Measurements from ENCODE around the gene PKIG. TPM values are rescaled to one million over a fixed set of nuclear protein-coding genes. Genes with fewer than 3 reads are reported as not detected.

Gene PKIG
- total RNA-seq, 1 experiment from 2014 or later, result 19.2 TPM

DNA sequence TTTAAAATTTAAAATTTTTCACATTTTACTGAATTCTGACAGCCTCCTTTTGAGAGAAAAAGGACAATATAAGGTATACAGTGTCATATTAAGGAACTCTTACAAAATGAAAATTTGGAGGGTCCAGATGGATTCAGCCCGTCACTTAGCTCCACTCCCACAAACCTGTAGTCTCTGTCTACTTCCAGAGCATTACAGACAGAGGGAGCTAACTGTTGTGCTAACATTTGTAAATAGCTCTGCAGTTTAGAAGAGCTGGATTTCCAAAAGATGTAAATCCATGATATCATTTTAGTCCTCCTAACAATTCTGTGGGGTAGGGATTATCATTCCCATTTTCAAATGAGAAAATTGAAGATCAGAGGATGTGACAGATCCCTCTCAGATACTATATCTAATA lies 44.4 kb upstream of the PKIG start:
- peaks cover 5% of the 10 kb centered on the region for H3K4me1 Mint-ChIP-seq (ENCODE audit: insufficient read depth, unreplicated experiment)
- TF ChIP-seq, protein P1, sequence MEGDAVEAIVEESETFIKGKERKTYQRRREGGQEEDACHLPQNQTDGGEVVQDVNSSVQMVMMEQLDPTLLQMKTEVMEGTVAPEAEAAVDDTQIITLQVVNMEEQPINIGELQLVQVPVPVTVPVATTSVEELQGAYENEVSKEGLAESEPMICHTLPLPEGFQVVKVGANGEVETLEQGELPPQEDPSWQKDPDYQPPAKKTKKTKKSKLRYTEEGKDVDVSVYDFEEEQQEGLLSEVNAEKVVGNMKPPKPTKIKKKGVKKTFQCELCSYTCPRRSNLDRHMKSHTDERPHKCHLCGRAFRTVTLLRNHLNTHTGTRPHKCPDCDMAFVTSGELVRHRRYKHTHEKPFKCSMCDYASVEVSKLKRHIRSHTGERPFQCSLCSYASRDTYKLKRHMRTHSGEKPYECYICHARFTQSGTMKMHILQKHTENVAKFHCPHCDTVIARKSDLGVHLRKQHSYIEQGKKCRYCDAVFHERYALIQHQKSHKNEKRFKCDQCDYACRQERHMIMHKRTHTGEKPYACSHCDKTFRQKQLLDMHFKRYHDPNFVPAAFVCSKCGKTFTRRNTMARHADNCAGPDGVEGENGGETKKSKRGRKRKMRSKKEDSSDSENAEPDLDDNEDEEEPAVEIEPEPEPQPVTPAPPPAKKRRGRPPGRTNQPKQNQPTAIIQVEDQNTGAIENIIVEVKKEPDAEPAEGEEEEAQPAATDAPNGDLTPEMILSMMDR (IDR thresholded peaks at IDR 0.05; ENCODE audit: unreplicated experiment), result no peak
- ChIA-PET POLR2A (interaction anchor here (0.8 to 1.1 kb wide), 6 partner anchors 10 to 42 kb away, joined by 3 to 6 read pairs (median 3); no protein-coding TSS in a partner anchor), CTCF (interaction anchor here (0.6 to 1.8 kb wide), 6 partner anchors 11 to 763 kb away, joined by 3 to 8 read pairs (median 4); no protein-coding TSS in a partner anchor)
- intact Hi-C loops (cut with micrococcal nuclease), result no loop called here
- no peak overlapping the region for H3K27ac Mint-ChIP-seq (ENCODE audit: low read depth, unreplicated experiment)
- no peak for DNase-seq (ENCODE audit: unreplicated experiment)
- no peaks in the 10 kb centered on the region for H3K9me3 Mint-ChIP-seq (ENCODE audit: unreplicated experiment)
- no TSS peak for BruUV-seq (replicated peaks)
- H3K36me3 Mint-ChIP-seq (ENCODE audit: insufficient read depth, unreplicated experiment), result no peaks in the 10 kb centered on the region
- no peaks in the 10 kb centered on the region for H3K27me3 Mint-ChIP-seq (ENCODE audit: insufficient read depth, unreplicated experiment)
- no peak overlapping the region for H3K4me3 Mint-ChIP-seq (ENCODE audit: unreplicated experiment)

- H3K4me1 Mint-ChIP-seq (ENCODE audit: insufficient read depth, unreplicated experiment), result peaks cover 5% of the 10 kb centered on the region
- TF ChIP-seq, protein P1 (IDR thresholded peaks at IDR 0.05; ENCODE audit: unreplicated experiment), result no peak
- ChIA-PET CTCF (interaction anchor here (0.6 to 2.2 kb wide), 3 partner anchors 10 to 1607 kb away, joined by 3 to 6 read pairs (median 6); no protein-coding TSS in a partner anchor), POLR2A (interaction anchor here (1.1 to 2.8 kb wide), 3 partner anchors 8 to 68 kb away, joined by 3 to 7 read pairs (median 4); no protein-coding TSS in a partner anchor)
- BruUV-seq (replicated peaks), result no TSS peak
- no peaks in the 10 kb centered on the region for H3K36me3 Mint-ChIP-seq (ENCODE audit: insufficient read depth, unreplicated experiment)
- no peak overlapping the region for H3K4me3 Mint-ChIP-seq (ENCODE audit: unreplicated experiment)
- no peak overlapping the region for H3K27ac Mint-ChIP-seq (ENCODE audit: low read depth, unreplicated experiment)
- peak; percentile 48 for DNase-seq (ENCODE audit: unreplicated experiment)
- H3K9me3 Mint-ChIP-seq (ENCODE audit: unreplicated experiment), result no peaks in the 10 kb centered on the region
- intact Hi-C loops (cut with micrococcal nuclease), result no loop called here
- H3K27me3 Mint-ChIP-seq (ENCODE audit: insufficient read depth, unreplicated experiment), result no peaks in the 10 kb centered on the region
These were observed 41.5 kb upstream of the PKIG start for GRCh38 chr20:44540834-44541233.

GRCh38 chr20:44541992-44542391 lies 40.4 kb upstream of the PKIG start:
- BruUV-seq (replicated peaks), result no TSS peak
- DNase-seq (ENCODE audit: unreplicated experiment), result no peak
- CTCF ChIA-PET, result interaction anchor here (0.6 to 2.2 kb wide), 7 partner anchors 9 to 660 kb away, joined by 3 to 6 read pairs (median 3); no protein-coding TSS in a partner anchor
- POLR2A ChIA-PET, result interaction anchor here (0.7 to 2.8 kb wide), 7 partner anchors 9 to 460 kb away, joined by 3 to 9 read pairs (median 6); partner anchors contain the start of genes PKIG and SERINC3
- H3K27me3 Mint-ChIP-seq (ENCODE audit: insufficient read depth, unreplicated experiment), result no peaks in the 10 kb centered on the region
- no peak overlapping the region for H3K4me3 Mint-ChIP-seq (ENCODE audit: unreplicated experiment)
- no peaks in the 10 kb centered on the region for H3K4me1 Mint-ChIP-seq (ENCODE audit: insufficient read depth, unreplicated experiment)
- intact Hi-C loops (cut with micrococcal nuclease), result no loop called here
- H3K9me3 Mint-ChIP-seq (ENCODE audit: unreplicated experiment), result no peaks in the 10 kb centered on the region
- no peaks in the 10 kb centered on the region for H3K36me3 Mint-ChIP-seq (ENCODE audit: insufficient read depth, unreplicated experiment)
- TF ChIP-seq, protein P1 (IDR thresholded peaks at IDR 0.05; ENCODE audit: unreplicated experiment), result no peak
- no peak overlapping the region for H3K27ac Mint-ChIP-seq (ENCODE audit: low read depth, unreplicated experiment)

DNA sequence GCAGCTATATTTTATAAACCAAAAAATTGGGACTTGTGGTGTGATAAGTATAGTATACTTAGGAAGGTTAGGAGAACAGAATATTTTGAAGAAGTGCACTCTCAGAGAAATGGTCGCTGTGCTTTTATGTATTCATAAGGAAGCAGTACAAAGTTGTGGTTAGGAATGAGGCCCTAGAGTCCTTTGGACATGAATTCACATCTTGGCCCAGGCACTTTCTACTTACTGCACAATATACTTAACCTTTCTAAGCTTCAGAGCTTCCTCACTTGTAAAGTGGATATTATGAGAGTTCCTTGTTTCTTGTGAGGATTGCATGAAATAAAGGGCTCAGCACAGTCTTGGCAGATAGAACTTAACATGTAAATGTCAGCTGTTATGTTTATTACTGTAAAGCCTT lies 39.5 kb upstream of the PKIG start:
- no TSS peak for BruUV-seq (replicated peaks)
- Mint-ChIP-seq H3K27ac (ENCODE audit: low read depth, unreplicated experiment) (no peak overlapping the region), H3K9me3 (ENCODE audit: unreplicated experiment) (no peaks in the 10 kb centered on the region), H3K36me3 (ENCODE audit: insufficient read depth, unreplicated experiment) (no peaks in the 10 kb centered on the region), H3K4me3 (ENCODE audit: unreplicated experiment) (no peak overlapping the region), H3K27me3 (ENCODE audit: insufficient read depth, unreplicated experiment) (no peaks in the 10 kb centered on the region), H3K4me1 (ENCODE audit: insufficient read depth, unreplicated experiment) (no peaks in the 10 kb centered on the region)
- ChIA-PET POLR2A (interaction anchor here (0.7 to 2.8 kb wide), 7 partner anchors 10 to 748 kb away, joined by 3 to 9 read pairs (median 4); partner anchors contain the start of genes PKIG and SERINC3), CTCF (interaction anchor here (0.6 to 2.2 kb wide), 8 partner anchors 8 to 327 kb away, joined by 3 to 6 read pairs (median 3); no protein-coding TSS in a partner anchor)
- intact Hi-C loops (cut with micrococcal nuclease), result no loop called here
- TF ChIP-seq, protein P1 (IDR thresholded peaks at IDR 0.05; ENCODE audit: unreplicated experiment), result no peak
- no peak for DNase-seq (ENCODE audit: unreplicated experiment)

All from MCF 10A (cell line).